ENCODE results near the gene MAPKAPK5.

DNA sequence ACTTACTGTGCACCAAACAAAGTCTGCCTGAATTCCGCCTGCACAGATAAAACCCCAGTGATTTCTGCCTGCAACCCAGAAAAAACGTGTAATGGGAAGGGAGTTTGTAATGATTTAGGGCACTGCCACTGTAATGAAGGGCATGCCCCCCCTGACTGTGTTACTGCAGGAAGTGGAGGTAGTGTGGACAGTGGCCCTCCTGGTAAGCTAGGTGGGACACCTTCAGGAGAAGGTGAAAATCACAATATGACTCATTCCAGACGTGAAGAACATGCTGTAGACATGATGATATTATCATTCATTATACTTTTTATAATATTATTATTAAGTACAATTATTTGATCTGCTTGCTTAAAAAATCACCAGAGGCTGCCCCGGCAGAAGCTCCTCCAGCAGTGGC lies 59.2 kb downstream of the MAPKAPK5 start:
- TF ChIP-seq EZH2 (IDR thresholded peaks at IDR 0.05; ENCODE audit: low read length, unreplicated experiment) (no peak), CTCF (conservative IDR thresholded peaks at IDR 0.05; ENCODE audit: low read depth, low read length) (0 out of 2 replicates have a peak, but pooled peaks have one; percentile 12)
